BJ (cell line): ENCODE data around the gene ZNF618. TPM values are rescaled to one million over a fixed set of nuclear protein-coding genes. Genes with fewer than 3 reads are reported as not detected.
A peak's percentile ranks its signal among the peaks of the same experiment; 100 is the strongest.

ENCODE experiments used
- CTCF ChIA-PET: fragments of 350-600 bp; formaldehyde crosslinking; extraction: SDS; loops from one replicate; lab custom pipeline; 2021; ENCODE audit warnings: antibody characterized with exemption, inconsistent platforms; lab: Yijun Ruan, JAX
- POLR2A ChIA-PET: fragments of 300-600 bp; sonication (Branson Sonifier 250); formaldehyde crosslinking; extraction: SDS; loops from one replicate; lab custom pipeline; 2021; ENCODE audit warnings: antibody characterized with exemption; lab: Charles Lee
- DNase-seq: peaks from one replicate; pipeline ENCODE4 v3.0.0-alpha.2; 2011; ENCODE audit warnings: low read depth
- H3K27me3 ChIP-seq: 2 replicates; pipeline ENCODE4 v1.6.0; 2011; ENCODE audit warnings: low read length; ENCODE audit not compliant: control insufficient read depth, insufficient read depth
- H3K36me3 ChIP-seq: 2 replicates; pipeline ENCODE4 v1.5.1; 2011; ENCODE audit warnings: low read length; ENCODE audit not compliant: control insufficient read depth, insufficient read depth
- H3K4me3 ChIP-seq: 2 replicates; pipeline ENCODE4 v1.5.1; 2011; ENCODE audit warnings: low read depth, mild to moderate bottlenecking, control low read depth, low read length
- CTCF ChIP-seq: IDR thresholded peaks from 2 replicates; pipeline ENCODE4 v1.5.1; 2011; ENCODE audit warnings: low read depth, mild to moderate bottlenecking, control low read depth, inconsistent platforms, low read length, moderate library complexity; ENCODE audit not compliant: insufficient read depth
- polyA plus RNA-seq: library from polyadenylated mRNA; depleted of rRNA; stranded (reverse); fragments of >200 nt; gene quantifications from 2 replicates; pipeline ENCODE4 v1.2.3, GENCODE V29; 2011

The ZNF618 gene
- polyA plus RNA-seq, 1 experiment = 5.4 TPM

- Histone ChIP-seq H3K27me3 (no peaks in the 10 kb centered on the region), H3K36me3 (no peaks in the 10 kb centered on the region), H3K4me3 (no peak overlapping the region)
- DNase-seq = no peak
- ChIA-PET POLR2A (no interaction called here), CTCF (no interaction called here)
- TF ChIP-seq CTCF = no peak
These were observed 16.9 kb downstream of the ZNF618 start for GRCh38 chr9:113892861-113893491.

GRCh38 chr9:113894166-113894565 is 18.1 kb downstream of the ZNF618 start:
- no peak for DNase-seq

GRCh38 chr9:113895526-113895925 is 19.4 kb downstream of the ZNF618 start:
- no peak for TF ChIP-seq CTCF
- Histone ChIP-seq H3K27me3 (no peaks in the 10 kb centered on the region), H3K36me3 (no peaks in the 10 kb centered on the region; the same call in 1 of the 2 replicates), H3K4me3 (no peak overlapping the region)
- ChIA-PET POLR2A (no interaction called here), CTCF (no interaction called here)
- DNase-seq = peak; percentile 22

More at GRCh38 chr9:113894166-113894565, 18.1 kb downstream of the ZNF618 start:
- POLR2A ChIA-PET = no interaction called here
- Histone ChIP-seq H3K36me3 (no peaks in the 10 kb centered on the region), H3K27me3 (no peaks in the 10 kb centered on the region), H3K4me3 (no peak overlapping the region)
- CTCF ChIA-PET = no interaction called here
- no peak for TF ChIP-seq CTCF

GRCh38 chr9:113896713-113897112 is 20.6 kb downstream of the ZNF618 start:
- CTCF ChIA-PET = no interaction called here
- no peak for TF ChIP-seq CTCF

GRCh38 chr9:113898151-113898550 is 22.0 kb downstream of the ZNF618 start:
- DNase-seq = no peak
- no peak for TF ChIP-seq CTCF
- ChIA-PET POLR2A (no interaction called here), CTCF (no interaction called here)
- Histone ChIP-seq H3K27me3 (no peaks in the 10 kb centered on the region), H3K4me3 (no peak overlapping the region), H3K36me3 (no peaks in the 10 kb centered on the region; the same call in 1 of the 2 replicates)

More at GRCh38 chr9:113896713-113897112, 20.6 kb downstream of the ZNF618 start:
- POLR2A ChIA-PET = no interaction called here
- no peaks in the 10 kb centered on the region; the same call in 1 of the 2 replicates for H3K36me3 ChIP-seq
- H3K4me3 ChIP-seq = no peak overlapping the region
- H3K27me3 ChIP-seq = no peaks in the 10 kb centered on the region
- DNase-seq = no peak
